K562 (cell line): ENCODE data around the gene SLC35B1. TPM values are rescaled to one million over a fixed set of nuclear protein-coding genes. Genes with fewer than 3 reads are reported as not detected.

ENCODE experiments used
- GTF2A2 ChIP-seq: IDR thresholded peaks from 2 replicates; pipeline ENCODE4 v1.6.1; 2016; ENCODE audit warnings: mild to moderate bottlenecking, missing genetic modification characterization, missing compliant biosample characterization
- GTF2E2 ChIP-seq: fragments of 200-800 bp; sonication (Bioruptor generic); IDR thresholded peaks from 2 replicates; pipeline ENCODE4 v1.6.1; 2016; ENCODE audit warnings: missing genetic modification characterization, missing compliant biosample characterization
- KDM1A ChIP-seq, 2 experiments: fragments of 450-650 bp; IDR thresholded peaks; 2 replicates each; pipeline ENCODE4 v1.6.1; 2016; ENCODE audit warnings: mild to moderate bottlenecking in 2 of 2
- MCM5 ChIP-seq: fragments of 450-650 bp; IDR thresholded peaks from 2 replicates; pipeline ENCODE4 v1.6.1; 2016; ENCODE audit warnings: low read depth
- POLR2H ChIP-seq: IDR thresholded peaks from 2 replicates; pipeline ENCODE4 v1.6.1; 2016; ENCODE audit warnings: missing genetic modification characterization, low read depth, mild to moderate bottlenecking, control low read depth, missing compliant biosample characterization, moderate library complexity
- SUPT5H ChIP-seq: fragments of 450-650 bp; IDR thresholded peaks from 2 replicates; pipeline ENCODE4 v1.6.1; 2016
- TBP ChIP-seq: optimal IDR thresholded peaks from 2 replicates; pipeline ENCODE3; 2011; ENCODE audit warnings: low read depth, low read length, improper control_type of control experiment
- TEAD2 ChIP-seq: fragments of 450-650 bp; IDR thresholded peaks from 2 replicates; pipeline ENCODE4 v1.6.1; 2016; ENCODE audit warnings: missing genetic modification characterization, control low read depth, missing compliant biosample characterization
- TSC22D4 ChIP-seq: fragments of 450-650 bp; IDR thresholded peaks from 2 replicates; pipeline ENCODE4 v1.6.1; 2016; ENCODE audit warnings: missing genetic modification characterization, missing biosample characterization, control low read depth
- ZKSCAN1 ChIP-seq: fragments of 150-350 bp; IDR thresholded peaks from 2 replicates; pipeline ENCODE4 v1.6.1; 2016; ENCODE audit warnings: low read depth, low read length
- ZNF354B ChIP-seq: fragments of 250-450 bp; sonication (Bioruptor Pico); IDR thresholded peaks from 2 replicates; pipeline ENCODE4 v1.4.0; 2020
- ZSCAN29 ChIP-seq: fragments of 450-650 bp; IDR thresholded peaks from 2 replicates; pipeline ENCODE4 v1.6.1; 2017
- polyA plus RNA-seq, 8 experiments: library from polyadenylated mRNA; depleted of rRNA in 4 of 8; stranded (reverse) in 5 of 8; unstranded in 3 of 8; fragments of >200 nt; fragmentation: Nextera tagmentation in 2 of 8; fragmentation: Illumina TruSeq in 1 of 8; extraction: Ambion mirVana in 2 of 8; extraction: Trizol in 1 of 8; gene quantifications; 2 replicates each; pipeline versions ENCODE4 v1.2.1 to v1.2.3, GENCODE V29; 2011 to 2014; ENCODE audit warnings: inconsistent platforms in 1 of 8, missing spikeins in 1 of 8
- total RNA-seq, 7 experiments: library from RNA; depleted of rRNA in 6 of 7; stranded (reverse); fragments of >200 nt in 6 of 7; fragmentation: Illumina TruSeq in 2 of 7; extraction: Trizol in 2 of 7; gene quantifications; 2 replicates each; pipeline versions ENCODE4 v1.2.1 to v1.2.3, GENCODE V29; 2011 to 2021; ENCODE audit warnings: low replicate concordance in 1 of 7
- TF ChIP-seq, protein P1 (sequence below), 2 experiments: IDR thresholded peaks; 2 replicates each; pipeline ENCODE4 v1.6.1; 2011; ENCODE audit warnings: borderline replicate concordance in 1 of 2, control low read depth in 1 of 2, low read depth in 1 of 2, low read length in 1 of 2, mild to moderate bottlenecking in 1 of 2, mixed read lengths in 1 of 2, moderate library complexity in 1 of 2; ENCODE audit not compliant: insufficient read depth in 1 of 2, insufficient read length in 1 of 2, poor library complexity in 1 of 2, severe bottlenecking in 1 of 2; ENCODE audit errors: extremely low read depth in 1 of 2
- TF ChIP-seq, protein P2 (sequence below): fragments of 450-650 bp; IDR thresholded peaks from 2 replicates; pipeline ENCODE4 v1.6.1; 2016; ENCODE audit warnings: low read depth, mild to moderate bottlenecking, moderate library complexity
- TF ChIP-seq, protein P3 (sequence below): fragments of 450-650 bp; IDR thresholded peaks from 2 replicates; pipeline ENCODE4 v1.6.1; 2016; ENCODE audit warnings: antibody characterized with exemption

SLC35B1 gene
- total and polyA plus RNA-seq, 9 of the 15 experiments (the other 6 are each of a cell fraction or from before 2014, with no cell fraction given): 51.4 to 87.9 (median 66.3) TPM

DNA sequence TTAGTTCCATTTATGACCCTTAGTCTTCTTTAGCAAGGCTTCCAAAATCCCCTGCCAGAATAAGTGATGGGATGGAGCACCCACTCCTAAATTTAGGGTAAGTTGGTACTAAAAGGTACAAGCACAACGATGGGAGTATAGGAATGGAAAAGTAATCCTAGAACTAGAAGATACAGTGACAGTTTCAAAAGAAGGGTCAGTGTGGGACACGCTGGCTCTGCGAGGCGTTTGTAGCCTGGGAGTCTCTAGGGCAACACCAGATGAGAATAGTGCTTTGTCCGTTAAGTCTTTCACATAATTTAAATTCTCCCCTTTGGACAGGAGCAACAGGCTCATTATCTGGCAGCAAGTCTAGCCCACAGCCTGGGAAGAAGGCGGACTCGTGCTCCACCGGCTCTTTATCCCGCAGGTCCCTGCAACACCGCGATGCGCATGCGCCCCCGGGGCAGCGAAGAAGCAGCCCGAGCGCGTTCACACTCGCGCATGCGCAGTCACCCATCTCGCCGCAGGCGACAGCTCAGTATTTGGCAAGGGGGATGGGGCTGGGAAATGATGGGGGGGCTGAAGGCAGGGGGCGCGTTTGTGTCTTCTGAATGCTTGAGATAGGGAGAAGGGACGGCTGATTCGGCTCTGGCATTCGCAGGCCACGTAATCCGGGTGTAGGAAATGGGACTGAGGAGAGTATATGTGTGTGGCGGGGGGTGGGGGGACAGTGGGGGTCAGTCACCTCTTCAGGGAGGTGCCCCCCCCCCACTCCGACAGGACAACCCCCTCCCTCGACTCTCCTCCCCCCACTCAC lies 30.4 kb downstream of the SLC35B1 start (continued):
- TF ChIP-seq, protein P1, sequence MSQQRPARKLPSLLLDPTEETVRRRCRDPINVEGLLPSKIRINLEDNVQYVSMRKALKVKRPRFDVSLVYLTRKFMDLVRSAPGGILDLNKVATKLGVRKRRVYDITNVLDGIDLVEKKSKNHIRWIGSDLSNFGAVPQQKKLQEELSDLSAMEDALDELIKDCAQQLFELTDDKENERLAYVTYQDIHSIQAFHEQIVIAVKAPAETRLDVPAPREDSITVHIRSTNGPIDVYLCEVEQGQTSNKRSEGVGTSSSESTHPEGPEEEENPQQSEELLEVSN (IDR thresholded peaks at IDR 0.05; ENCODE audit: borderline replicate concordance in 1 of 2, extremely low read depth in 1 of 2, insufficient read depth in 1 of 2, insufficient read length in 1 of 2, low read depth in 1 of 2, low read length in 1 of 2, poor library complexity in 1 of 2, severe bottlenecking in 1 of 2): peak; percentile 11 to 60
- TF ChIP-seq ZNF354B (CRISPR knock-in tag) (no peak), TBP (peak; percentile 58), GTF2E2 (no peak), MCM5 (no peak), TEAD2 (tag) (no peak), KDM1A (IDR thresholded peaks at IDR 0.05) (peak in 1 of 2 experiments; percentile 64; a peak in 1 of 4 replicates), ZKSCAN1 (0 out of 2 replicates have a peak, but pooled peaks have one; percentile 49), SUPT5H (peak; percentile 81; the same call in 1 of the 2 replicates), POLR2H (0 out of 2 replicates have a peak, but pooled peaks have one; percentile 46), ZSCAN29 (no peak), TSC22D4 (tag) (no peak), GTF2A2 (tag) (no peak)
- TF ChIP-seq, protein P2, sequence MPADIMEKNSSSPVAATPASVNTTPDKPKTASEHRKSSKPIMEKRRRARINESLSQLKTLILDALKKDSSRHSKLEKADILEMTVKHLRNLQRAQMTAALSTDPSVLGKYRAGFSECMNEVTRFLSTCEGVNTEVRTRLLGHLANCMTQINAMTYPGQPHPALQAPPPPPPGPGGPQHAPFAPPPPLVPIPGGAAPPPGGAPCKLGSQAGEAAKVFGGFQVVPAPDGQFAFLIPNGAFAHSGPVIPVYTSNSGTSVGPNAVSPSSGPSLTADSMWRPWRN: no peak
- TF ChIP-seq, protein P3, sequence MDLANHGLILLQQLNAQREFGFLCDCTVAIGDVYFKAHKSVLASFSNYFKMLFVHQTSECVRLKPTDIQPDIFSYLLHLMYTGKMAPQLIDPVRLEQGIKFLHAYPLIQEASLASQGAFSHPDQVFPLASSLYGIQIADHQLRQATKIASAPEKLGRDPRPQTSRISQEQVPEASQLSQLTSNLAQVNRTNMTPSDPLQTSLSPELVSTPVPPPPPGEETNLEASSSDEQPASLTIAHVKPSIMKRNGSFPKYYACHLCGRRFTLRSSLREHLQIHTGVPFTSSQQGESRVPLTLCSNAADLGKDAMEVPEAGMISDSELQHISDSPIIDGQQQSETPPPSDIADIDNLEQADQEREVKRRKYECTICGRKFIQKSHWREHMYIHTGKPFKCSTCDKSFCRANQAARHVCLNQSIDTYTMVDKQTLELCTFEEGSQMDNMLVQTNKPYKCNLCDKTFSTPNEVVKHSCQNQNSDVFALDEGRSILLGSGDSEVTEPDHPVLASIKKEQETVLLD: peak; percentile 100
